OCI-LY3 (cell line): ENCODE data around the gene KRT5.
A peak's percentile ranks its signal among the peaks of the same experiment; 100 is the strongest.

Experiments used
- H2AFZ ChIP-seq: fragments of 200-600, 300-600 bp; shearing (Covaris generic); 2 replicates; pipeline ENCODE4 v1.6.0; 2014; ENCODE audit warnings: antibody characterized with exemption, low read depth, low read length
- H3K27ac ChIP-seq: fragments of 200-600, 300-600 bp; sonication (generic); 2 replicates; pipeline ENCODE4 v1.5.1; 2014; ENCODE audit warnings: mild to moderate bottlenecking, low read length, moderate library complexity, mixed read lengths
- H3K27me3 ChIP-seq: fragments of 200-600, 300-600 bp; sonication (generic); 2 replicates; pipeline ENCODE4 v1.6.1; 2014; ENCODE audit warnings: low read depth, low read length, mixed read lengths
- H3K36me3 ChIP-seq: fragments of 200-600, 300-600 bp; sonication (generic); replicated peaks from 2 replicates; pipeline ENCODE3; 2014; ENCODE audit warnings: low read depth, low read length, mixed read lengths
- H3K4me1 ChIP-seq: fragments of 300-600, 200-600 bp; sonication (generic); 2 replicates; pipeline ENCODE4 v1.6.1; 2014; ENCODE audit warnings: low read length, mixed read lengths
- H3K4me2 ChIP-seq: fragments of 200-600, 300-600 bp; sonication (generic); 2 replicates; pipeline ENCODE4 v1.6.1; 2014; ENCODE audit warnings: low read length, mixed read lengths
- H3K4me3 ChIP-seq: fragments of 300-600, 200-600 bp; sonication (generic); 2 replicates; pipeline ENCODE4 v1.5.1; 2014; ENCODE audit warnings: antibody characterized with exemption, mild to moderate bottlenecking, low read length, moderate library complexity
- H3K79me2 ChIP-seq: fragments of 300-600, 200-600 bp; shearing (Covaris generic); 2 replicates; pipeline ENCODE4 v1.6.1; 2014; ENCODE audit warnings: mild to moderate bottlenecking, low read length, mixed read lengths
- H3K9ac ChIP-seq: fragments of 300-600, 200-600 bp; shearing (Covaris generic); 2 replicates; pipeline ENCODE4 v1.6.0; 2014; ENCODE audit warnings: mild to moderate bottlenecking, low read length, moderate library complexity
- H3K9me3 ChIP-seq: fragments of 200-600, 300-600 bp; shearing (Covaris generic); 2 replicates; pipeline ENCODE4 v1.6.1; 2014; ENCODE audit warnings: low read length, mixed read lengths; ENCODE audit not compliant: insufficient read depth
- H4K20me1 ChIP-seq: fragments of 200-600, 300-600 bp; sonication (generic); 2 replicates; pipeline ENCODE4 v1.6.1; 2016; ENCODE audit warnings: low read length, mixed read lengths; ENCODE audit not compliant: insufficient read depth
- EZH2phosphoT487 ChIP-seq: fragments of 200-600 bp; shearing (Covaris generic); IDR thresholded peaks from 2 replicates; pipeline ENCODE4 v1.6.1; 2018; ENCODE audit warnings: antibody characterized with exemption, mixed run types, low read depth
- TF ChIP-seq, protein P1 (sequence below): fragments of 200-600, 300-600 bp; sonication (generic); IDR thresholded peaks from 2 replicates; pipeline ENCODE4 v1.5.1; 2014; ENCODE audit warnings: antibody characterized with exemption, low read length, low read depth

Gene KRT5

DNA sequence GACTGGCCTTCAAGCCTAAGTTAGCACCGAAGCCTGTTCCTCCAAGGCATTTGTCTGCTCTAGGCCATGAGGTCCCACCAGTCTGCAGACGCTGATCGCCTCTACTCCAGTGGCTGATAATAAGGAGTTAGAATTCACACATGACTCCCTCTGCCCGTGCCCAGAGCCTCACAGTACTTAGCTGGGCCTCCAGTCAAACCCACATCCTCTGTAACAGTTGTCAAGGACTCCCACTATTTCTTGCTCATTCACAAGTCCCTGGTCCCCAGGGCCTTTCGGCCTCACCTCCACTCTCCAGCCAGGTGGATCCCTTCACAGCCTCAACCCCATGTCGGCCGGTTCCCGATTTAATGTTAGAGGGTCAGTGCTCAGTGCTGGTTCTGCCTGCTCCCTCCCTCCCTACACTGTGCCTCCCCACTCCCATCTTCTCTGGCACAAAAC is 6.3 kb upstream of the KRT5 start:
- no peak overlapping the region for H3K4me3 ChIP-seq
- H3K27ac ChIP-seq, result no peak overlapping the region
- no peaks in the 10 kb centered on the region for H3K36me3 ChIP-seq
- no peaks in the 10 kb centered on the region for H3K79me2 ChIP-seq
- no peaks in the 10 kb centered on the region for H3K9me3 ChIP-seq
- H4K20me1 ChIP-seq, result no peaks in the 10 kb centered on the region
- no peaks in the 10 kb centered on the region; the same call in 1 of the 2 replicates for H3K27me3 ChIP-seq
- peaks cover 69% of the 10 kb centered on the region for H3K4me1 ChIP-seq
- no peak overlapping the region for H3K9ac ChIP-seq
- no peak overlapping the region for H2AFZ ChIP-seq
- TF ChIP-seq, protein P1, sequence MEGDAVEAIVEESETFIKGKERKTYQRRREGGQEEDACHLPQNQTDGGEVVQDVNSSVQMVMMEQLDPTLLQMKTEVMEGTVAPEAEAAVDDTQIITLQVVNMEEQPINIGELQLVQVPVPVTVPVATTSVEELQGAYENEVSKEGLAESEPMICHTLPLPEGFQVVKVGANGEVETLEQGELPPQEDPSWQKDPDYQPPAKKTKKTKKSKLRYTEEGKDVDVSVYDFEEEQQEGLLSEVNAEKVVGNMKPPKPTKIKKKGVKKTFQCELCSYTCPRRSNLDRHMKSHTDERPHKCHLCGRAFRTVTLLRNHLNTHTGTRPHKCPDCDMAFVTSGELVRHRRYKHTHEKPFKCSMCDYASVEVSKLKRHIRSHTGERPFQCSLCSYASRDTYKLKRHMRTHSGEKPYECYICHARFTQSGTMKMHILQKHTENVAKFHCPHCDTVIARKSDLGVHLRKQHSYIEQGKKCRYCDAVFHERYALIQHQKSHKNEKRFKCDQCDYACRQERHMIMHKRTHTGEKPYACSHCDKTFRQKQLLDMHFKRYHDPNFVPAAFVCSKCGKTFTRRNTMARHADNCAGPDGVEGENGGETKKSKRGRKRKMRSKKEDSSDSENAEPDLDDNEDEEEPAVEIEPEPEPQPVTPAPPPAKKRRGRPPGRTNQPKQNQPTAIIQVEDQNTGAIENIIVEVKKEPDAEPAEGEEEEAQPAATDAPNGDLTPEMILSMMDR, result no peak
- no peak for TF ChIP-seq EZH2phosphoT487
- no peak overlapping the region for H3K4me2 ChIP-seq

DNA sequence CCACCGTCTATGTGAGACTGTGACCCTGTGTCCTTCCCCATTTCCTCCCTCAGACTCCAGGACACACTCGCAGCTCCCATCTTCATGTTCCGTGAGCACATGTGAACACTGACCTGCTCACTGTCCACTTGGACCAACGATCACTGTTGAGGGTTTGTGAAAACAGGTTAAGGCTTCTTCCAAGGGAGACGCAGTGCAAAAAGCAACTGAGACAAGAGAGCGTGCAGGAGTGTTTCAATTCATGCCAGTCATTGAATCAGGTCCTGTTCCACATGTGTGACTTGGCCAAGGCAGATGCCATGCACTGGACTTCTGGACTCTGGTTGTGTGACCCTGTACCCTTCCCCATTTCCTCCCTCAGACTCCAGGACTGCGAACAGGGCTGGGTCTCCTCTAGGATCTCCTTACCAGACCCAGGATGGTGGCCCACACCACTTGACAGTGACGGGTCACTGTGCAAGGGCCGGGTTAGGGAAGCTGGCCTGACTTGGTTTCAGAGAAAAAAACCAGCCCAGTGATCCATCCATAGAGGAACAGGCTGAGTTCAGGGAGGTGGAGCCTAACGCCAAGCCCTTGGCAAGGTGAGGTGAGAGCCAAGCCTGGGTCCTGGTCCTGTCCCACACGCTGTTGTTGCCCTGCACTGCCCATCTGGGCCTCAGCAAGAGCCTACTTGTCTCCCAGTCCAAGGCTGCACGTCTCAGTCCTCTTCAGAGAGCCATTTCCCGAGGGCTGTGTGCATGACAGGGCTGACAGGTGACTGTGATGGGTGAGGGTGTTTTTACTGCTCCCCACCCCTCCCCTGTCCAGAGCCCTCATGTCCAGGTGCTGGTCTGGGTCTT is 5.7 kb upstream of the KRT5 start:
- no peaks in the 10 kb centered on the region for H4K20me1 ChIP-seq
- no peak overlapping the region for H2AFZ ChIP-seq
- H3K27me3 ChIP-seq, result no peaks in the 10 kb centered on the region; the same call in 1 of the 2 replicates
- peak overlapping the region; percentile 47; the same call in 1 of the 2 replicates for H3K27ac ChIP-seq
- H3K4me3 ChIP-seq, result no peak overlapping the region
- H3K9ac ChIP-seq, result peak overlapping the region; percentile 32; the same call in 1 of the 2 replicates
- no peaks in the 10 kb centered on the region for H3K36me3 ChIP-seq
- peaks cover 69% of the 10 kb centered on the region for H3K4me1 ChIP-seq
- H3K4me2 ChIP-seq, result peak overlapping the region; percentile 64; the same call in 1 of the 2 replicates
- H3K79me2 ChIP-seq, result no peaks in the 10 kb centered on the region
- TF ChIP-seq, protein P1, result no peak
- TF ChIP-seq EZH2phosphoT487, result no peak
- no peaks in the 10 kb centered on the region for H3K9me3 ChIP-seq

DNA sequence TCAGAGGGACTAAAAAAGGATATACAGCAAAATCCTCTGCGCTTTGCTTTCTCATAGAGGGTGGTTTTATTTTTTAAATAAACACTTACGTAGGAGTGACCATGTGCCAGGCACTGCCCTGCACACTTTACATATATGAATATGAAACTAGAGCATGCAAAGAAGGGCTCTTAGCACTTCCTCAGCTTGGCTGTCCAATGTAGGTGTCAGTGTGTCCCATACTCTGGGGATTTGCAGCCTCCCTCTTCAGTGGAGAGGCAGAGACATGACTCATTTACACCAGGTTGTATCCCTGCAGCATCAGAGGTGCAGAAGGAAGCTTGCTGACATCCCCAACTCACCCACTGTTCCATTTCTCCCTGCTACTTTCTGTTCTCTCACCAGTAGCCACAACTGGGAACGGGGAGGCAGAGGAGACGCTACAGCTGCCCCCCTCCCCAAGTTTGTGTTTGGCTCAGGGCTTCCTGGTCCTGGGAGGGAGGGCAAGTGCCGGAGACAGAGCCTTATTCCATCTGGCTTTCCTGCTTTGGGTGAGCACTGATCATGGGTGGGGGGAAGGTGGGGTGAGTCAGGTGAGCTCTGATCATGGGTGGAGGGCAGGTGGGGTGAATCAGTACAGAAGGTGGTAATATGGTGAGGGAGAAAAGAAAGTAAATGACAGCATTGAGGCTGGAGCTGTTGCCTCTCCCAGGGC is 4.9 kb upstream of the KRT5 start:
- H3K4me1 ChIP-seq, result peaks cover 70% of the 10 kb centered on the region

More for the DNA sequence above, 4.9 kb upstream of the KRT5 start:
- no peaks in the 10 kb centered on the region for H3K9me3 ChIP-seq
- H3K79me2 ChIP-seq, result no peaks in the 10 kb centered on the region
- H3K4me3 ChIP-seq, result peak overlapping the region; percentile 39
- peak overlapping the region; percentile 32 for H3K9ac ChIP-seq
- peak overlapping the region; percentile 64 for H3K4me2 ChIP-seq
- H2AFZ ChIP-seq, result no peak overlapping the region
- peak overlapping the region; percentile 65 for H3K27ac ChIP-seq
- no peaks in the 10 kb centered on the region for H4K20me1 ChIP-seq
- H3K36me3 ChIP-seq, result no peaks in the 10 kb centered on the region
- H3K27me3 ChIP-seq, result peaks cover 1% of the 10 kb centered on the region; the same call in 1 of the 2 replicates
- TF ChIP-seq EZH2phosphoT487, result no peak
- TF ChIP-seq, protein P1, result no peak
